ENCODE data around the gene MKLN1.
A peak's percentile ranks its signal among the peaks of the same experiment; 100 is the strongest.
"Not testable (repeated sequence)": the region's sequence is repeated elsewhere in the genome, so short reads cannot be mapped to it uniquely, and the experiment has no call there.

MKLN1 gene

DNA sequence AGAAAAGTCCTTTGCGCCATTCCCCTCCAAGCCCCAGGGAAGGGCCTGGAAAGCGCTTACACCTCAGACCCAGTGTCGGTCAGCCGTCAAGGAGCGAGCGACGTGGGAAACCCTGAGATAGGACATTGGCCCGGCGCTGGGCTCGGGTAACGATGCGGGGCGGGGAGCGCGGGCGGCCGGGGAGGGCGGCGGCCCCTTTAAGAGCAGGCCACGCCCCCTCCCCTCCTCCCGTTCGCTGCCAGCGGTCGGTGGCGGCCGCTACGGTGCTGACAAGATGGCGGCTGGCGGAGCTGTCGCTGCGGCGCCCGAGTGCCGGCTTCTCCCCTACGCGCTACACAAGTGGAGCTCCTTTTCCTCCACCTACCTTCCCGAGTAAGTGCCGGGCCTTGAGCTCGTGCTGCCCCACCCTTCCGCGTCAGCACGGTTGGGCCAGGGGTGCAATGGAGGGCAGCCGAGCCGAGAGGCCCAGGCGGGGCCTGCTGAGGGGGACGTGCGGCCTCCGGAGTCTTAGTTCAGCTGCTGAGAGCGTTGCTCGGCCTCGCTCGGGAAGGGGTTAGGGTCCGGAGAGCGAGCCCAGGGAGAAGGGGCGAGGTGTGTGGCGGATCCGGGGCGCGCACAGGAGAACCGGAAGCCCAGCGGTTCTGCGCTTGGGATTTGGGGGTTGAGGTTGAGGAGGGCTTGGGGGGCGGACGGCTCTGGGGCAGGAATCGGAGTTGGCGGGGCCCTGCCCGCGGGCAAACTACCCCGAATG, at the start of gene MKLN1:
TSS of gene MKLN1 (plus strand) at position 251 of the 751 bp plus-strand sequence. CDS start at position 275, 24 bp downstream.
- DNase-seq = peak; percentile 89

GRCh38 chr7:131279044-131279443, 48.6 kb upstream of the MKLN1 start:
- DNase-seq = no peak

DNA sequence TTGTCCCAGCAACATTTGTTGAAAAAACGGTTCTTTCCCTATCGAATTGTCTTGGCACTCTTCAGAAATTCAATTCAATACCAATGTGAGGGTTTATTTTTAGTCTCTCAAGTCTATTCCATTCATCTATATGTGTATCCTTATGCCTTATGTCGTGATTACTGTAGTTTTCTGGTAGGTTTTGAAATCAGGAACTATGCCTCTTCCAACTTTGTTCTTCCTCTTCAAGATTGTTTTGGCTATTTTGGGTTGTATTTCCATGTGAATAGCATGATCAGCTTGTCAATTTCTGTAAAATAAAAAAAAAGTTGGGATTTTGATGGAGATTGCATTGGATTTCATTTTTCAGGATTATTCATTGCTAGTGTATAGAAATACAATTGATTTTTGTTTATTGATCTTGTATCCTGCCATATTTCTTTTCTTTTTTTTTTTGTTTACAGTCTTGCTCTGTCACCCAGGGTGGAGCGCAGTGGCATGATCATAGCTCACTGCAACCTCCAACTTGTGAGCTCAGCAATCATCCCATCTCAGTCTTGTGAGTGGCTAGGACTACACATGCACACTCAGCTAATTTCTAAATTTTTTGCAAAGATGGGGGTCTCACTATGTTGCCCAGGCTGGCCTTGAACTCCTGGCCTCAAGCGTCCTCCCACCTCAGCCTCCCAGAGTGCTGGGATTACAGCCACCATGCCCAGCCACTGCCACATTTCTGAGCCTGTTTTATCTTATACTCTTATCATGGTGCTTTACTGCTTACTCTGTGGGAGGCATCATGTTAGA, 46.2 kb upstream of the MKLN1 start:
- DNase-seq = no peak

GRCh38 chr7:131284702-131285419, 42.8 kb upstream of the MKLN1 start:
- DNase-seq = no peak

DNA sequence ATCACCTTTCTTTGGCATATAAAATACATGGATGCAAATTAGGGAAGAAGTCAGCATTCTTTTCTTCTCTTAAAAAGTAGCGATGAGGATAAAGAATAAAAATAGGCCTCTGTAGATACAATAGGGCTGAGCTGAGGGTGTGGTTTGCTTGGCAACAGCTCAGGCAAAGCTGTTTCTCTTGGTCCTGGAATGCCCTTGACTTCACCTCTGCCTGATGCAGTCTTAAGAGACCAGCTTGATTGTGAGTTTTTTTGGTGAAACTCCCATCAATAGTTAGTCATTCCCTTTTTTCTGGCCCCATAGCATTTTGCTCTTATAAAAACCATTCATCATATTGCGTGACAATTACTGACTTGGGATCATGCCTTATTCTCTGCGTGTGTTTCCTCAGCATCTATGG, 42.1 kb upstream of the MKLN1 start:
- DNase-seq = no peak

- no peak for DNase-seq
These were observed 39.2 kb upstream of the MKLN1 start for GRCh38 chr7:131288450-131288849.

- DNase-seq = no peak
These were observed 38.6 kb upstream of the MKLN1 start for GRCh38 chr7:131289051-131289450.

- DNase-seq = no peak
These were observed 35.4 kb upstream of the MKLN1 start for GRCh38 chr7:131292141-131292905.

DNA sequence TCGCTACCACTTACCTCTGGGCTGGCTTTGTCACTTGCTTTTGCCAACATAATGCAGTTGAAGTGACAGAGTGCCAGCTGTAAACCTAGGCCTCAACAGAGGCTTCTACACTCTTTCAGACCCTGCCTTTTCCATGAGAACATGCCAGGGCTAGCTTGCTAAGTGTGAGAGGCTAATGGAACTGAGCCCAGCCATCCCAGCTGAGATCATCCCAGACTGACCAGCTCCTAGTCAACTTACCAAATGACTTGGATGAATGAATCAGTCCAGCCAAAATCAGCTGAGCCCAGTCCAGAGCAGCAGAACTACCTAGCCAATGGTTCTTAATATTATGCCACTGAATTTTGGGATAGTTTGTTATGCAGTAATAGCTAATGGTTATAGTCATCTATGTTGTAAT, 34.7 kb upstream of the MKLN1 start:
- DNase-seq = no peak

DNA sequence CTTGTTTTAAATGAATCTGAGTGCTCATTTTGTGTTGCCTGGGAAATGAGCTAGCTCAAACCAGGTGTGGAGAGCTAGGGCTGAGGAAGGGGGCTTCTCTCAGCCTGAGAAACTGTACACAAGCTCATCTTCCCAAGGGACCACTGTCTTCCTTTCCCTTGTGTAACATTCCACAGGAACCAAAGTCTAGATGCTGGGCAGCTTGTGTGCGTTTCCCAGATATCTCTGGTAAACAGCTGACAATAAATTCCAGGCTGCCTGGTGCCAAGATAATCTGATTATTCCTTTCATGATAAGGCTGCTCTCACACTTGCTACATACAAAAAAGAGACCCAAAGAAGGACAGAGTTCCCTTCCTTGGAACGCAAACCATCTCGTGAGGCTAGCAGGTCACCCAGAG, 33.1 kb upstream of the MKLN1 start:
- no peak for DNase-seq

GRCh38 chr7:131298608-131298992, 29.1 kb upstream of the MKLN1 start:
- DNase-seq = no peak

GRCh38 chr7:131299074-131299473, 28.6 kb upstream of the MKLN1 start:
- no peak for DNase-seq

DNA sequence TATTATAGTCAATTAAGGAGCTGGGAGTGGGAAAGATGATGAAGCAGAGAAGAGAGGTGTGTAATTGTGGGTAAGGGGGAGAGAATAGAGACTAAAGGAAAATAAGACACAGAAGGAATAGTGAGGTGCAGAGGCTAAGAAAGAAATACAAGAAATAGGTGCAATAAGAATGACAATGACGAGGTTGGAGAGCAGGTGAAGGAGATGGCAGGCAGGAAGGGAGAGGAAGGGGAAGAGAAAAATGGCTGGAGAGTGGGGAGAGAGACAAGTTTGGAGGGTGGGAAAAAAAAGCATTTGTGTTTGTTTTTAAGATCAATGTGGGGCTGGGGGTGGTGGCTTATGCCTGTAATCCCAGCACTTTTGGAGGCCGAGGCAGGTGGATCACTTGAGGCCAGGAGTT, 27.6 kb upstream of the MKLN1 start:
- no peak for DNase-seq

GRCh38 chr7:131300572-131301466, 26.9 kb upstream of the MKLN1 start:
- DNase-seq = no peak

DNA sequence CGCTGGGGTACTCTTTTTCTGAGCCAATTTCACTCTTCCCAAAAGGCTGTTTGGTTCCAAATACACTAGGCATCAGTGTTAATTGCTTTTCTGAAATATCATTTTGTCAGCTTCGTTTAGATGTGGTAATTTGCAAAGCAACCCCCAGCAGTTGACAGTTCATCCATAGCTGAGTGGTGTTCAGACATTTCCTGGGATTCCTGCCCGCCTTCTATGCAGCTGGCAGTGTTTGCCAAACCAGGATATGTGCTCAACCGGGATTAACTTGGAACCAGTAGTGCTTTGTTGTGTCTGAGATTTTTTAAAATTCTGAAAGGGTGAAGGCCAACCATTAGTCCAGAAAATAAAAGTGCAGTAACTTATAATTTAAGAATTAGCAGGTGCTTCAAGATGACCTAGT, 25.2 kb upstream of the MKLN1 start:
- DNase-seq = no peak

GRCh38 chr7:131302876-131303707, 24.6 kb upstream of the MKLN1 start:
- DNase-seq = peak; percentile 46

DNA sequence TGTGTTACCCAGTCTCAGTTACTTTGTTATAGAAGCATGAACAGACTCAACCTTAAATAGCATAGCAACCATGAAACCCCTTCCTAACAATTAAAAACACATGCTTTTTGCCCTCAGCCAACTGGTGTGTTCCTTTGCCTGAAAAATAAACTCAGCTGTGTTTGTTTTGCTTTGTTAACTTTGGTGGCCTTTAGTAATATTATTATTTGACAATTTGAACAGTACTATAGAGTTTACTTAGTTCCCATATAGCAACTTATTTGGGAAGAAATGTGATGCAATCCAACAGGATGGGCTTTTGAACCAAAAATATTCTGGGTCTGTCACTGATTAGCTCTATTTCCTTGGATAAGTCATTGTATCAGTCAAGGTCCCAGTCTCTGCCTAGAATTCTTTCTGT, 22.5 kb upstream of the MKLN1 start:
- DNase-seq = no peak

- not testable (repeated sequence) for DNase-seq
These were observed 21.6 kb upstream of the MKLN1 start for GRCh38 chr7:131306041-131306440.

DNA sequence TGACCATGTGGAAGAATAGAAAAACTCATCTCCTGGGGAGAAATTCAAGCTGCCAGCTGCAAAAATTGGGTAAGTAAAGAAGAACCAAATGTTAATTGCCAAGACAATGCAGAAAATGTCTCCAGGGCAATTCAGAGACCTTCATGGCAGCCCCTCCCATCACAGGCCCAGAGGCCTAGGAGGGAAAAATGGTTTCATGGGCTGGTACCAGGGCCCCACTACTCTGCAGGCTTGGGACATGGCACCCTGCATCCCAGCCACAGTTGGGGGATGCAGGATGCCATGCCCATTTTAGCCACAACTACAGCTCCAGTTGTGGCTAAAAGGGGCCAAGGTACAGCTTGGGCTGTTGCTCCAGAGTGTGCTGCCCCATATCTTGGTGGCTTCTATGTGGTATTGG, 20.9 kb upstream of the MKLN1 start:
- DNase-seq = no peak

- no peak for DNase-seq
These were observed 20.0 kb upstream of the MKLN1 start for GRCh38 chr7:131307627-131308026.

DNA sequence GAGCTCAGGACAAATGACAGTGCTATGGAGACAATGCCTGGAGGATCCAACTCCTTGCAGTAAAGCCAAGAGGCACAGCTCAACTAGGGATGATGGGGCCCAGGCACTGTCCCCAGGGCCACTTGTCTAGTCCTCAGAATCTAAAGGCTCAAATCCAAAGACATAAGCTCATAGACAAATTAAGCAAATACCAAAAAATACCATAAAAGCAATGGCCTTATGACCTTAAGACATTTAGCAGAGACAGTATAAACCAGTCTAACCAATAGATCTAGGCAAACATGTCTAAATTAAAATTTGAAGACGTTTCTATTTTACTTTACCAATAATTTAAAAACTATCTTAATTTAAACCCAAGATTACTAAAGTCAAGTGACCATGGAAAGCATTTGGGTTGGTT, 14.8 kb upstream of the MKLN1 start:
- no peak for DNase-seq
